GM12878 (cell line): ENCODE data around the gene NFATC3. TPM values are rescaled to one million over a fixed set of nuclear protein-coding genes. Genes with fewer than 3 reads are reported as not detected.

ENCODE experiments used
- ATAC-seq: fragments of 200-7000 bp; cut with Tn5 transposase; 3 replicates; pipeline ENCODE4 v1.9.1; 2020; ENCODE audit warnings: mild to moderate bottlenecking, moderate library complexity
- BruUV-seq: library from RNA; stranded (reverse); fragments of 400-500 nt; replicated peaks from 2 replicates; lab custom pipeline; 2021; lab: Mats Ljungman, UMichigan
- CTCF ChIA-PET: fragments of 300-600 bp; sonication (Branson Sonifier 250); formaldehyde crosslinking; extraction: SDS; loops from one replicate; lab custom pipeline; 2021; ENCODE audit warnings: inconsistent platforms; lab: Yijun Ruan, JAX
- POLR2A ChIA-PET: fragments of 350-600 bp; formaldehyde crosslinking; extraction: SDS; loops from one replicate; lab custom pipeline; 2021; ENCODE audit warnings: inconsistent platforms; lab: Charles Lee
- RAD21 ChIA-PET: fragments of 300-600 bp; sonication (Branson Sonifier 250); formaldehyde crosslinking; loops from one replicate; lab custom pipeline; 2023; ENCODE audit warnings: antibody characterized with exemption; ENCODE audit not compliant: unreplicated experiment; lab: Charles Lee
- SMC1A ChIA-PET: fragments of 300-600 bp; sonication (Branson Sonifier 250); formaldehyde crosslinking; loops from one replicate; lab custom pipeline; 2023; ENCODE audit not compliant: unreplicated experiment, uncharacterized antibody; lab: Charles Lee
- DNase-seq: peaks from one replicate; pipeline ENCODE4 v3.0.0-alpha.2; 2011; ENCODE audit warnings: low read depth, low spot score
- FAIRE-seq: peaks from 3 replicates; lab custom pipeline; 2011; peaks lifted over from hg19 to GRCh38; lab: Jason Lieb, UNC
- H2AFZ ChIP-seq: 2 replicates; pipeline ENCODE4 v1.6.0; 2011; ENCODE audit warnings: low read depth, low read length, control low read depth; ENCODE audit not compliant: control insufficient read depth
- H3K27ac ChIP-seq: 2 replicates; pipeline ENCODE4 v1.5.1; 2011; ENCODE audit warnings: control low read depth; ENCODE audit not compliant: control insufficient read depth, insufficient read depth
- H3K27me3 ChIP-seq, 2 experiments: replicated peaks in 1 of 2; 2 replicates each; pipeline versions ENCODE4 v1.6.0 to v1.6.1; 2011; ENCODE audit warnings: low read length in 1 of 2; ENCODE audit not compliant: control insufficient read depth in 2 of 2, insufficient read depth in 2 of 2
- H3K36me3 ChIP-seq, 2 experiments: 2 replicates each; pipeline ENCODE4 v1.5.1; 2011; ENCODE audit warnings: low read length in 1 of 2; ENCODE audit not compliant: control insufficient read depth in 2 of 2, insufficient read depth in 2 of 2
- H3K4me1 ChIP-seq: 2 replicates; pipeline ENCODE4 v1.6.1; 2011; ENCODE audit warnings: mild to moderate bottlenecking, low read length, moderate library complexity, mixed read lengths; ENCODE audit not compliant: control insufficient read depth, insufficient read depth
- H3K4me2 ChIP-seq: 2 replicates; pipeline ENCODE4 v1.6.0; 2011; ENCODE audit warnings: control low read depth; ENCODE audit not compliant: control insufficient read depth, insufficient read depth
- H3K4me3 ChIP-seq: fragments of 200-600 bp; sonication (generic); 2 replicates; pipeline ENCODE4 v1.5.1; 2016
- H3K79me2 ChIP-seq: 2 replicates; pipeline ENCODE4 v1.6.0; 2011; ENCODE audit warnings: low read length; ENCODE audit not compliant: control insufficient read depth, insufficient read depth
- H3K9ac ChIP-seq: 2 replicates; pipeline ENCODE4 v1.8.0; 2011; ENCODE audit warnings: low read length, control low read depth, mixed read lengths; ENCODE audit not compliant: control insufficient read depth, insufficient read depth
- H3K9me3 ChIP-seq: replicated peaks from 3 replicates; pipeline ENCODE4 v1.5.1; 2011; ENCODE audit warnings: mild to moderate bottlenecking, low read length; ENCODE audit not compliant: control insufficient read depth, insufficient read depth
- H4K20me1 ChIP-seq: 2 replicates; pipeline ENCODE4 v1.6.0; 2011; ENCODE audit not compliant: control insufficient read depth, insufficient read depth
- ASH2L ChIP-seq: fragments of 300-600, 200-600 bp; sonication (generic); IDR thresholded peaks from 2 replicates; pipeline ENCODE4 v1.6.1; 2017; ENCODE audit warnings: low read depth, mild to moderate bottlenecking, borderline replicate concordance
- ATF2 ChIP-seq: IDR thresholded peaks from 2 replicates; pipeline ENCODE4 v1.6.1; 2012; ENCODE audit warnings: low read length, inconsistent platforms
- CHD4 ChIP-seq: fragments of 200-600 bp; sonication (generic); IDR thresholded peaks from 2 replicates; pipeline ENCODE4 v1.6.1; 2016; ENCODE audit warnings: mild to moderate bottlenecking
- CREB1 ChIP-seq: IDR thresholded peaks from 2 replicates; pipeline ENCODE4 v1.6.1; 2012; ENCODE audit warnings: low read depth, mild to moderate bottlenecking, inconsistent platforms
- EED ChIP-seq: sonication (generic); IDR thresholded peaks from 2 replicates; pipeline ENCODE4 v1.6.1; 2016; ENCODE audit warnings: antibody characterized with exemption, low read depth
- EZH2 ChIP-seq: IDR thresholded peaks from 2 replicates; pipeline ENCODE4 v1.6.1; 2012; ENCODE audit warnings: low read depth, mild to moderate bottlenecking, control low read depth, inconsistent platforms, low read length, borderline replicate concordance; ENCODE audit not compliant: control insufficient read depth
- KDM1A ChIP-seq: fragments of 200-600 bp; sonication (generic); IDR thresholded peaks from 2 replicates; pipeline ENCODE4 v1.6.1; 2016; ENCODE audit warnings: borderline replicate concordance
- MTA3 ChIP-seq: IDR thresholded peaks from 2 replicates; pipeline ENCODE4 v1.6.1; 2012; ENCODE audit warnings: low read length, inconsistent platforms, borderline replicate concordance
- NBN ChIP-seq: fragments of 450-650 bp; IDR thresholded peaks from 2 replicates; pipeline ENCODE4 v1.6.1; 2016
- NFIC ChIP-seq: IDR thresholded peaks from 2 replicates; pipeline ENCODE4 v1.6.1; 2012; ENCODE audit warnings: low read depth, mild to moderate bottlenecking, inconsistent platforms, low read length, moderate library complexity
- NFYA ChIP-seq: IDR thresholded peaks from 2 replicates; pipeline ENCODE4 v1.6.1; 2011; ENCODE audit warnings: low read depth, mild to moderate bottlenecking, low read length, improper control_type of control experiment, borderline replicate concordance
- NR2C2 ChIP-seq: IDR thresholded peaks from 2 replicates; pipeline ENCODE4 v1.6.1; 2011; ENCODE audit warnings: borderline replicate concordance, low read depth; ENCODE audit not compliant: control insufficient read depth, insufficient read length
- SKIL ChIP-seq: fragments of 450-650 bp; IDR thresholded peaks from 2 replicates; pipeline ENCODE4 v1.6.1; 2017; ENCODE audit warnings: mild to moderate bottlenecking, low read depth, inconsistent platforms; ENCODE audit not compliant: poor library complexity, severe bottlenecking
- YBX1 ChIP-seq: fragments of 450-650 bp; IDR thresholded peaks from 2 replicates; pipeline ENCODE4 v1.6.1; 2016; ENCODE audit warnings: antibody characterized with exemption
- ZNF274 ChIP-seq: IDR thresholded peaks from one replicate; pipeline ENCODE4 v1.8.0; 2011; ENCODE audit not compliant: insufficient read length, insufficient read depth
- ZNF384 ChIP-seq: IDR thresholded peaks from 2 replicates; pipeline ENCODE4 v1.6.1; 2012; ENCODE audit warnings: low read depth, mild to moderate bottlenecking, low read length, improper control_type of control experiment, borderline replicate concordance
- WGBS: methylation state at CpG from one replicate; pipeline ENCODE4 v1.1.6; 2016; ENCODE audit warnings: low lambda C conversion rate; ENCODE audit not compliant: insufficient replicate concordance, insufficient coverage; ENCODE audit errors: missing lambda C conversion rate; 5-methylcytosine and 5-hydroxymethylcytosine counted together
- in situ Hi-C: fragments of 300-500 bp; cut with MboI; formaldehyde crosslinking; loops from 9 replicates; pipeline ENCODE4 v1.14.3; 2018; ENCODE audit warnings: mixed read lengths
- intact Hi-C: fragments of 100-400 bp; cut with micrococcal nuclease; formaldehyde crosslinking; loops from one replicate; pipeline ENCODE4 v1.14.2; 2022; ENCODE audit not compliant: unreplicated experiment
- polyA plus RNA-seq, 11 experiments: library from polyadenylated mRNA; depleted of rRNA in 4 of 11; unstranded in 6 of 11; stranded (reverse) in 5 of 11; fragments of >200 nt; fragmentation: Nextera tagmentation in 4 of 11; fragmentation: Illumina TruSeq in 1 of 11; extraction: Ambion mirVana in 4 of 11; extraction: Trizol in 1 of 11; gene quantifications; 1 replicate in 1 of 11; 2 replicates in 10 of 11; pipeline versions ENCODE4 v1.2.1 to v1.2.3, GENCODE V29; 2011 to 2016; ENCODE audit warnings: inconsistent platforms in 2 of 11, missing spikeins in 2 of 11, low read depth in 1 of 11
- total RNA-seq, 4 experiments: library from RNA; depleted of rRNA in 3 of 4; stranded (reverse); fragments of >200 nt in 3 of 4; fragmentation: Illumina TruSeq in 1 of 4; extraction: Trizol in 1 of 4; gene quantifications; 2 replicates each; pipeline versions ENCODE4 v1.2.1 to v1.2.3, GENCODE V29; 2013 to 2021
- TF ChIP-seq, protein P1 (sequence below): IDR thresholded peaks from 2 replicates; pipeline ENCODE4 v1.6.1; 2011; ENCODE audit warnings: mild to moderate bottlenecking, low read depth, low read length, moderate library complexity; ENCODE audit not compliant: insufficient replicate concordance
- TF ChIP-seq, protein P2 (sequence below): IDR thresholded peaks from 2 replicates; pipeline ENCODE4 v1.6.1; 2011; ENCODE audit warnings: borderline replicate concordance, low read depth, mild to moderate bottlenecking, moderate library complexity, low read length; ENCODE audit not compliant: insufficient read depth, poor library complexity, severe bottlenecking

NFATC3 gene
- total and polyA plus RNA-seq, 10 of the 15 experiments (the other 5 are each of a cell fraction or from before 2014, with no cell fraction given): 4.2 to 37.6 (median 24.9) TPM

DNA sequence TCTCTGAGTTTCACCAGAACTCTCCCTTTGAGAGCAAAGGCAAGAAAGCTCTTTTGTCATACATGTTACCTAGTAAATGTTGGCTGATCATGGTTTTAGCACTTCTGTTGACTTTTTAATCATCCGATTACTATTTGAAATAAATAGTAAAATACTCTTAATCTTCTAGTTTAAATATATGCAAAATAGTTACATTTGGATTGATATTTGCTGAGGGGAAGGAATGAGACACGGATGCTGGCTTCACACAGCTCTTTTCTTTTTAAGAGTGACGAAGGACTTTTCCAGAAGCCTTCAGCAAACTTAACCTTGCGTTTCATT, 9.4 kb downstream of the NFATC3 start:
- SMC1A ChIA-PET: interaction anchor here (0.7 to 4.8 kb wide), 9 partner anchors 9 to 163 kb away, joined by 3 to 45 read pairs (median 4); partner anchors contain the start of gene NFATC3
- H2AFZ ChIP-seq: no peak overlapping the region
- no peaks in the 10 kb centered on the region for H3K9me3 ChIP-seq
- intact Hi-C loops: loop anchor here (2.0 kb wide), 1 partner anchor 134 kb away; no protein-coding TSS in a partner anchor
- H3K4me1 ChIP-seq: peaks cover 23% of the 10 kb centered on the region
- no peak for ATAC-seq
- H3K27ac ChIP-seq: no peak overlapping the region
- no peaks in the 10 kb centered on the region for H3K27me3 ChIP-seq
- in situ Hi-C loops: loop anchor here (5.0 kb wide), 1 partner anchor 133 kb away; no protein-coding TSS in a partner anchor
- H3K79me2 ChIP-seq: peaks cover 84% of the 10 kb centered on the region
- no peak overlapping the region for H3K4me2 ChIP-seq
- H3K9ac ChIP-seq: no peak overlapping the region
- POLR2A ChIA-PET: interaction anchor here (1.0 kb wide), 1 partner anchor 25 kb away, joined by 4 read pairs; no protein-coding TSS in a partner anchor
- H4K20me1 ChIP-seq: no peaks in the 10 kb centered on the region
- no peaks in the 10 kb centered on the region for H3K36me3 ChIP-seq
- FAIRE-seq: no peak
- CTCF ChIA-PET: interaction anchor here (0.7 to 7.6 kb wide), 9 partner anchors 10 to 234 kb away, joined by 3 to 72 read pairs (median 7); partner anchors contain the start of gene NFATC3
- H3K4me3 ChIP-seq: no peak overlapping the region
- no TSS peak for BruUV-seq
- 98% methylated on average over 4 of the region's 4 CpGs for WGBS
- RAD21 ChIA-PET: interaction anchor here (1.5 to 4.8 kb wide), 4 partner anchors 10 to 133 kb away, joined by 4 to 24 read pairs (median 17); partner anchors contain the start of gene NFATC3
- no peak for DNase-seq
- TF ChIP-seq ZNF274: no peak
- TF ChIP-seq, protein P1, sequence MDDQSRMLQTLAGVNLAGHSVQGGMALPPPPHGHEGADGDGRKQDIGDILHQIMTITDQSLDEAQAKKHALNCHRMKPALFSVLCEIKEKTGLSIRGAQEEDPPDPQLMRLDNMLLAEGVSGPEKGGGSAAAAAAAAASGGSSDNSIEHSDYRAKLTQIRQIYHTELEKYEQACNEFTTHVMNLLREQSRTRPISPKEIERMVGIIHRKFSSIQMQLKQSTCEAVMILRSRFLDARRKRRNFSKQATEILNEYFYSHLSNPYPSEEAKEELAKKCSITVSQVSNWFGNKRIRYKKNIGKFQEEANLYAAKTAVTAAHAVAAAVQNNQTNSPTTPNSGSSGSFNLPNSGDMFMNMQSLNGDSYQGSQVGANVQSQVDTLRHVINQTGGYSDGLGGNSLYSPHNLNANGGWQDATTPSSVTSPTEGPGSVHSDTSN: no peak
- TF ChIP-seq MTA3: no peak
- no peak for TF ChIP-seq EED
- no peak for TF ChIP-seq NFYA
- no peak for TF ChIP-seq ATF2
- no peak for TF ChIP-seq NBN
- no peak for TF ChIP-seq NR2C2
- TF ChIP-seq, protein P2, sequence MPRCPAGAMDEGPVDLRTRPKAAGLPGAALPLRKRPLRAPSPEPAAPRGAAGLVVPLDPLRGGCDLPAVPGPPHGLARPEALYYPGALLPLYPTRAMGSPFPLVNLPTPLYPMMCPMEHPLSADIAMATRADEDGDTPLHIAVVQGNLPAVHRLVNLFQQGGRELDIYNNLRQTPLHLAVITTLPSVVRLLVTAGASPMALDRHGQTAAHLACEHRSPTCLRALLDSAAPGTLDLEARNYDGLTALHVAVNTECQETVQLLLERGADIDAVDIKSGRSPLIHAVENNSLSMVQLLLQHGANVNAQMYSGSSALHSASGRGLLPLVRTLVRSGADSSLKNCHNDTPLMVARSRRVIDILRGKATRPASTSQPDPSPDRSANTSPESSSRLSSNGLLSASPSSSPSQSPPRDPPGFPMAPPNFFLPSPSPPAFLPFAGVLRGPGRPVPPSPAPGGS: no peak
- no peak for TF ChIP-seq NFIC
- TF ChIP-seq CHD4: no peak
- no peak for TF ChIP-seq EZH2
- no peak for TF ChIP-seq CREB1
- TF ChIP-seq SKIL: no peak
- no peak for TF ChIP-seq KDM1A
- TF ChIP-seq YBX1: no peak
- no peak for TF ChIP-seq ZNF384
- no peak for TF ChIP-seq ASH2L
